Measurements from ENCODE around the gene MYO7B.

The MYO7B gene

GRCh38 chr2:127627740-127628571, 92.5 kb downstream of the MYO7B start:
- DNase-seq, result no peak

- no peak for DNase-seq
These were observed 93.5 kb downstream of the MYO7B start for GRCh38 chr2:127628767-127629614.

- DNase-seq, result no peak
These were observed 94.2 kb downstream of the MYO7B start for GRCh38 chr2:127629637-127630036.

- DNase-seq, result no peak
These were observed 94.8 kb downstream of the MYO7B start for GRCh38 chr2:127630096-127630863.

- DNase-seq, result no peak
These were observed 95.5 kb downstream of the MYO7B start for GRCh38 chr2:127630864-127631540.

GRCh38 chr2:127631541-127631996, 96.1 kb downstream of the MYO7B start:
- no peak for DNase-seq

- DNase-seq, result no peak
These were observed 96.6 kb downstream of the MYO7B start for GRCh38 chr2:127631997-127632581.

GRCh38 chr2:127632592-127633489, 97.4 kb downstream of the MYO7B start:
- DNase-seq, result no peak

- no peak for DNase-seq
These were observed 98.1 kb downstream of the MYO7B start for GRCh38 chr2:127633556-127634065.

- no peak for DNase-seq
These were observed 98.7 kb downstream of the MYO7B start for GRCh38 chr2:127634066-127634617.

GRCh38 chr2:127634626-127635379, 99.3 kb downstream of the MYO7B start:
- no peak for DNase-seq

GRCh38 chr2:127635380-127636237, 100.1 kb downstream of the MYO7B start:
- no peak for DNase-seq

GRCh38 chr2:127636248-127637235, 101.1 kb downstream of the MYO7B start:
- DNase-seq, result no peak

- DNase-seq, result no peak
These were observed 101.8 kb downstream of the MYO7B start for GRCh38 chr2:127637236-127637630.

- no peak for DNase-seq
These were observed 102.3 kb downstream of the MYO7B start for GRCh38 chr2:127637725-127638252.

GRCh38 chr2:127638361-127639110, 103.1 kb downstream of the MYO7B start:
- DNase-seq, result no peak
